ENCODE results near the gene STAC2. TPM values are rescaled to one million over a fixed set of nuclear protein-coding genes. Genes with fewer than 3 reads are reported as not detected.
"Not testable (repeated sequence)": the region's sequence is repeated elsewhere in the genome, so short reads cannot be mapped to it uniquely, and the experiment has no call there.

STAC2 gene
- total and polyA plus RNA-seq, 7 donors: 0.07 to 1.2 (median 0.32) TPM; not detected in 1

DNA sequence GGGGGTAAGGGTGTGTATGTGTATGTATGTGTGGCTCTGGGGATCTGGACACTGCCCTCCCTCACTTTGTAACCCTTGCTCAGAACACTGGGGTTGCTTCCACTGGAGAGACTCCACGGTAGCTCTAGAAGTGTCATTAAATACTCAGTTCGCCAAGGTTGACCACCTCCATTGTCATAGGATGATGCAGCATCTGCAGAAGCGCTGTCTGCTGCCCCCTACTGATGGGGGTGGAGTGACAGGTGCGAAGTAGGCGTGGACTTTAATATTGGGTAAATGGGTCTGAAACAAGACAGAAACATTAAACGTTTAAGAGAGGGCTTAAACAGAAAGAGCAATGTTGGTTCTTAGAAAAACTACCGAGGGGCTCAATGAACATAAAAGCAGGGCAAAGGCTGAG lies 35.5 kb upstream of the STAC2 start:
- peaks cover 9 to 87% of the 10 kb centered on the region in 2 donors for H3K36me3 ChIP-seq (ENCODE audit: insufficient read depth in 1 of 2, low read depth in 1 of 2)
- TF ChIP-seq, protein P1, sequence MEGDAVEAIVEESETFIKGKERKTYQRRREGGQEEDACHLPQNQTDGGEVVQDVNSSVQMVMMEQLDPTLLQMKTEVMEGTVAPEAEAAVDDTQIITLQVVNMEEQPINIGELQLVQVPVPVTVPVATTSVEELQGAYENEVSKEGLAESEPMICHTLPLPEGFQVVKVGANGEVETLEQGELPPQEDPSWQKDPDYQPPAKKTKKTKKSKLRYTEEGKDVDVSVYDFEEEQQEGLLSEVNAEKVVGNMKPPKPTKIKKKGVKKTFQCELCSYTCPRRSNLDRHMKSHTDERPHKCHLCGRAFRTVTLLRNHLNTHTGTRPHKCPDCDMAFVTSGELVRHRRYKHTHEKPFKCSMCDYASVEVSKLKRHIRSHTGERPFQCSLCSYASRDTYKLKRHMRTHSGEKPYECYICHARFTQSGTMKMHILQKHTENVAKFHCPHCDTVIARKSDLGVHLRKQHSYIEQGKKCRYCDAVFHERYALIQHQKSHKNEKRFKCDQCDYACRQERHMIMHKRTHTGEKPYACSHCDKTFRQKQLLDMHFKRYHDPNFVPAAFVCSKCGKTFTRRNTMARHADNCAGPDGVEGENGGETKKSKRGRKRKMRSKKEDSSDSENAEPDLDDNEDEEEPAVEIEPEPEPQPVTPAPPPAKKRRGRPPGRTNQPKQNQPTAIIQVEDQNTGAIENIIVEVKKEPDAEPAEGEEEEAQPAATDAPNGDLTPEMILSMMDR (IDR thresholded peaks at IDR 0.05): peak; percentile 6
- H3K27me3 ChIP-seq (ENCODE audit: insufficient read depth in 3 of 3, low read length in 2 of 3): no peaks in the 10 kb centered on the region
- no peak for ATAC-seq
- peaks cover 6% of the 10 kb centered on the region for H3K4me1 ChIP-seq
- 76 to 83% (median 80%) methylated on average over 7 of the region's 7 CpGs for WGBS, 3 donors
- no peak for DNase-seq
- H3K4me3 ChIP-seq: no peak overlapping the region
- no peak overlapping the region for H3K27ac ChIP-seq
- H3K9me3 ChIP-seq: no peaks in the 10 kb centered on the region
- intact Hi-C loops (cut with DNase I): no loop called here

DNA sequence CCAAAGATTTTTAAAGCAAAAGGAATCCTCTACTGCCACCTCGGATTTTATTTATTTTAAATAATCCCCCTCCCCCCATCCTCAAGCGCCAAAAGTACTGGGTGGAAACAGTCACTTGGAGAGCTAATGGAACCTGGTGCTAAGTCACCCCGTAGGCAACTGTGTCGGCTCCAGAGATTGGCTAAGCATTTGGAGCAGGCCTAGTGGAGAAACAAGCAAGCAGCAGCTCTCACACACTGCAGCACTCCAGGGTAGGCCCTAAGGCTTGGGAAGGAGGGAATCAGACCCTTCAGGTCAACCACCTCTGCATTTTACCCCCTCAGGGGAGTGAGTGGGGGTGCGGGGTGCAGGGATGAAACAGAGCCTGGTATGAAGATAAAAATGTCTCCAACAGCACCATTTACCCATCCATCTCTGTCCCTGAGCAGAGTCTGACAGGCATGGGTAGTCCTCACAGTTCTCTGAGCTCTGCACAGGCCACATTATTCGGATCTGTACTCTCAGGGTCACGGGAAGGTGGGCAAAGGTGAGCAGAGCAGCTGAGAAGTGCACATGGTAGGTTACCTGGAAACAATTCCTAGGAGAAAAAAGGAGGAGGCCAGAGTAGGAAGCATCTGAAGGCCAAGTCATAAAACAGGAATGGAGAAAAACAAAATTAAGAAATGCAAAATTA lies 27.2 kb upstream of the STAC2 start:
- ATAC-seq (no peak), DNase-seq (no peak)
- peaks cover 3 to 61% of the 10 kb centered on the region in 2 donors for H3K36me3 ChIP-seq (ENCODE audit: insufficient read depth in 1 of 2, low read depth in 1 of 2)
- H3K4me1 ChIP-seq: no peaks in the 10 kb centered on the region
- H3K4me3 ChIP-seq: no peak overlapping the region
- TF ChIP-seq, protein P1 (IDR thresholded peaks at IDR 0.05): no peak
- no peak overlapping the region for H3K27ac ChIP-seq
- H3K9me3 ChIP-seq: no peaks in the 10 kb centered on the region
- 83 to 87% (median 85%) methylated on average over 7 of the region's 7 CpGs for WGBS, 3 donors
- intact Hi-C loops (cut with DNase I): no loop called here
- H3K27me3 ChIP-seq (ENCODE audit: insufficient read depth in 3 of 3, low read length in 2 of 3): no peaks in the 10 kb centered on the region

DNA sequence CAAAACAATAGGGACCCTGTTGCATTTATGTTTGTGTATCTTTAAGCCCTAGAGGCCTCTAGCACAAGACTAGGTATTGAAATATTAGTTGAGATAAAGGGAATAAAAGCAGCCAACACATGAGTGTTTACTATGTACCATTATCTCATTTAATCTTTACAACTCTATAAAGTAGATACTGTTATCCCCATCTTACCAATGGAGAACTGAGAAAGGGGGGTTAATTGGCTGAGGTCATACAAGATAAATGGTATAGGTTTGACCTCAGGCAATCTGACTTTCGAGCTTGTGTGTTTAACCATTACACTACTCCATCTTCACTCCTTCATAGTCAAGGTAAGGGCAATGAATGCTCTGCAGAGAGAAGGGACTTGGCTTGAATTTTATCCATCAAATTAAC lies 26.3 kb upstream of the STAC2 start:
- H3K4me1 ChIP-seq: no peaks in the 10 kb centered on the region
- no peaks in the 10 kb centered on the region for H3K27me3 ChIP-seq (ENCODE audit: insufficient read depth in 3 of 3, low read length in 2 of 3)
- H3K27ac ChIP-seq: no peak overlapping the region
- ATAC-seq (no peak), DNase-seq (no peak)
- peaks cover 0 to 52% of the 10 kb centered on the region in 2 donors for H3K36me3 ChIP-seq (ENCODE audit: insufficient read depth in 1 of 2, low read depth in 1 of 2)
- no peaks in the 10 kb centered on the region for H3K9me3 ChIP-seq
- no peak overlapping the region for H3K4me3 ChIP-seq
- intact Hi-C loops (cut with DNase I): no loop called here
- TF ChIP-seq, protein P1 (IDR thresholded peaks at IDR 0.05): no peak
- 69 to 79% (median 74%) methylated on average over 1 of the region's 1 CpG for WGBS, 3 donors

DNA sequence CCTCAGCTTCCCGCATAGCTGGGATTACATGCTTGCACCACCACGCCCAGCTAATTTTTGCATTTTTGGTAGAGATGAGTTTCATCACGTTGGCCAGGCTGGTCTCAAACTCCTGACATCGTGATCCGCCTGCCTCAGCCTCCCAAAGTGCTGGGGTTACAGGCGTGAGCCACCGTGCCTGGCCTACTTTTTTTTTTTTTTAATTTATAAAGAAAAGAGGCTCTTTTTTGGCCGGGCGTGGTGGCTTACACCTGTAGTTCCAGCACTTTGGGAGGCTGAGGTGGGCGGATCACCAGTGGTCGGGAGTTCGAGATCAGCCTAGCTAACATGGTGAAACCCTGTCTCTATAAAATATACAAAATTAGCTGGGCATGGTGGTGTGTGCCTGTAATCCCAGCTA lies 24.3 kb upstream of the STAC2 start:
- H3K4me3 ChIP-seq; DNase-seq; intact Hi-C loops (cut with DNase I); H3K4me1 ChIP-seq; H3K9me3 ChIP-seq; H3K27me3 ChIP-seq (ENCODE audit: insufficient read depth in 3 of 3, low read length in 2 of 3); ATAC-seq; H3K27ac ChIP-seq: not testable (repeated sequence)
- H3K36me3 ChIP-seq (ENCODE audit: insufficient read depth in 1 of 2, low read depth in 1 of 2): peaks cover 0 to 35% of the 10 kb centered on the region in 2 donors
- WGBS, 3 donors: 93 to 95% (median 94%) methylated on average over 12 of the region's 12 CpGs

DNA sequence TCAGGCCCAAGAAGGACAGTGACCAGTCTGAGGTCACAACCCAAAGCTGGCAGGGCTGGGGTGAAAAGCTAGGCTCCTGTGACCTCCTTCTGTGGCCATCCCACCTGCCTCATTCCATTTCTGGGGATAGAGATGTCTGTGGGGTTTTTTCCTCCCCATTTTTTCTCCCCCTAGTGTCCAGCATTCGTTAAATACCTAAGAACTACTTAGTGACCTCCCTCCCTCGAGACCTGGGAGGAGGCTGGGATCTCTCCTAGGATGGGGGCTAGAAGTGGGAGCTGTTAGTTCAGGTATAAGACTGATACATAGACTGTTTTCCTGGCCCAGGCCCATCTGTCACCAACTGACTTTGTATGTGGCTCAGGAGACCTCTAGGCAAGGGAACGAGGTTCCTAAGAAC lies 20.5 kb upstream of the STAC2 start:
- intact Hi-C loops (cut with DNase I): no loop called here
- H3K27me3 ChIP-seq (ENCODE audit: insufficient read depth in 3 of 3, low read length in 2 of 3): no peaks in the 10 kb centered on the region
- DNase-seq: no peak
- no peak for ATAC-seq
- 34 to 55% (median 40%) methylated on average over 3 of the region's 3 CpGs for WGBS, 3 donors
- H3K27ac ChIP-seq: no peak overlapping the region
- H3K9me3 ChIP-seq: no peaks in the 10 kb centered on the region
- no peak overlapping the region for H3K4me3 ChIP-seq
- no peaks in the 10 kb centered on the region for H3K36me3 ChIP-seq (ENCODE audit: insufficient read depth in 1 of 2, low read depth in 1 of 2)
- TF ChIP-seq, protein P1 (IDR thresholded peaks at IDR 0.05): no peak
- peaks cover 4% of the 10 kb centered on the region for H3K4me1 ChIP-seq

All from psoas muscle (tissue), 8 donors.